ENCODE data around the gene KCNIP2. TPM values are rescaled to one million over a fixed set of nuclear protein-coding genes. Genes with fewer than 3 reads are reported as not detected.

KCNIP2 gene
- total and polyA plus RNA-seq, 2 of the 13 experiments (the other 11 are each of a cell fraction or from before 2014, with no cell fraction given) = 0.42 to 0.70 TPM

DNA sequence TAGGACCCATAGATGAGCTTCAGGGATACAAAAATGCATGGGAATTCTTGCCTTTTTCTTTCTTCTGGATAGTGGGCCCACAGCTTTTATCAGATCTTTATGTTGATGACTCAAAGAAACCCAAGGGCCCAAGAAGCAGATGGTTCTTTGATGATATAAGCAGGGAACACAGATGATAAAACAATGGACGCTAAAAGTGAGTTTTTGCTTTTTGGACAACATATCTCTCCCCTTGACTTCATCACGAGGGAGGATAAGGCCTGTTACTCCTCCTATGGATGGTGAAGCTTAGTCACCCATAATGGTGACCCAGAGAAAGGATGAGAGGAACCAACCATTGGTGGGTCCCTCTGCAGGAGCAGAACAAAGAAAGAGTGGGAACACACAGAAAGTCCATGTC is 18.9 kb downstream of the KCNIP2 start:
- 97% methylated on average over 2 of the region's 2 CpGs for WGBS (ENCODE audit: low lambda C conversion rate)
- no peak overlapping the region for H3K4me2 ChIP-seq (ENCODE audit: low read depth, low read length)
- no peak overlapping the region for H3K9ac ChIP-seq (ENCODE audit: insufficient read depth, low read depth, low read length)
- peaks cover 0 to 4% of the 10 kb centered on the region in 2 experiments; a peak in 1 of 5 replicates for H3K36me3 ChIP-seq (replicated peaks in 1 of 2; ENCODE audit: control insufficient read depth in 1 of 2, insufficient read depth in 2 of 2, low read length in 2 of 2)
- H3K9me3 ChIP-seq (ENCODE audit: low read length) = no peaks in the 10 kb centered on the region
- in situ Hi-C loops (cut with HindIII; ENCODE audit: extremely low pct_ligation_motif_present, low pct_unique_long_range_greater_than_20kb) = no loop called here
- H3K79me2 ChIP-seq (ENCODE audit: insufficient read depth, low read length) = peaks cover 5% of the 10 kb centered on the region
- H3K27ac ChIP-seq (ENCODE audit: extremely low read length, insufficient read depth, low read length) = no peak overlapping the region
- peaks cover 15% of the 10 kb centered on the region for H3K4me1 ChIP-seq (ENCODE audit: insufficient read depth, low read length)
- BruUV-seq (replicated peaks) = no TSS peak
- ATAC-seq (no peak), FAIRE-seq (no peak), DNase-seq (ENCODE audit: low spot score) (no peak)
- H4K20me1 ChIP-seq (ENCODE audit: insufficient read depth, low read length) = no peaks in the 10 kb centered on the region
- intact Hi-C loops (cut with micrococcal nuclease; ENCODE audit: unreplicated experiment) = no loop called here
- no peak overlapping the region for H3K4me3 ChIP-seq (replicated peaks in 1 of 3; ENCODE audit: insufficient read depth in 1 of 3, low read depth in 2 of 3, low read length in 3 of 3)
- CTCF ChIA-PET (ENCODE audit: low intra/inter-chr PET ratio, low total read pairs) = no interaction called here
- no peak overlapping the region for H2AFZ ChIP-seq (ENCODE audit: low read length)
- TF ChIP-seq MTF1 (CRISPR knock-in tag; IDR thresholded peaks at IDR 0.05) (no peak), FOXC1 (CRISPR knock-in tag; IDR thresholded peaks at IDR 0.05; ENCODE audit: borderline replicate concordance) (no peak), ELF1 (CRISPR knock-in tag; IDR thresholded peaks at IDR 0.05) (no peak)
- TF ChIP-seq, protein P1, sequence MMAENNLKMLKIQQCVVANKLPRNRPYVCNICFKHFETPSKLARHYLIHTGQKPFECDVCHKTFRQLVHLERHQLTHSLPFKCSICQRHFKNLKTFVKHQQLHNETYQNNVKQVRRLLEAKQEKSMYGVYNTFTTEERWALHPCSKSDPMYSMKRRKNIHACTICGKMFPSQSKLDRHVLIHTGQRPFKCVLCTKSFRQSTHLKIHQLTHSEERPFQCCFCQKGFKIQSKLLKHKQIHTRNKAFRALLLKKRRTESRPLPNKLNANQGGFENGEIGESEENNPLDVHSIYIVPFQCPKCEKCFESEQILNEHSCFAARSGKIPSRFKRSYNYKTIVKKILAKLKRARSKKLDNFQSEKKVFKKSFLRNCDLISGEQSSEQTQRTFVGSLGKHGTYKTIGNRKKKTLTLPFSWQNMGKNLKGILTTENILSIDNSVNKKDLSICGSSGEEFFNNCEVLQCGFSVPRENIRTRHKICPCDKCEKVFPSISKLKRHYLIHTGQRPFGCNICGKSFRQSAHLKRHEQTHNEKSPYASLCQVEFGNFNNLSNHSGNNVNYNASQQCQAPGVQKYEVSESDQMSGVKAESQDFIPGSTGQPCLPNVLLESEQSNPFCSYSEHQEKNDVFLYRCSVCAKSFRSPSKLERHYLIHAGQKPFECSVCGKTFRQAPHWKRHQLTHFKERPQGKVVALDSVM (CRISPR knock-in tag; IDR thresholded peaks at IDR 0.05) = no peak
- no peaks in the 10 kb centered on the region for H3K27me3 ChIP-seq (ENCODE audit: control insufficient read depth in 1 of 2, insufficient read depth in 2 of 2, low read length in 2 of 2)
- POLR2A ChIA-PET = no interaction called here

- POLR2A ChIA-PET = interaction anchor here (0.6 to 2.3 kb wide), 12 partner anchors 18 to 756 kb away, joined by 3 to 17 read pairs (median 3); partner anchors contain the start of gene NPM3
- H3K79me2 ChIP-seq (ENCODE audit: insufficient read depth, low read length) = peaks cover 52% of the 10 kb centered on the region
- intact Hi-C loops (cut with micrococcal nuclease; ENCODE audit: unreplicated experiment) (loop anchor here (2.0 to 10.0 kb wide), 2 partner anchors 18 to 686 kb away; partner anchors contain the start of genes ACTR1A and SUFU), in situ Hi-C loops (cut with HindIII; ENCODE audit: extremely low pct_ligation_motif_present, low pct_unique_long_range_greater_than_20kb) (no loop called here)
- DNase-seq (ENCODE audit: low spot score) = peak; percentile 76
- H3K4me3 ChIP-seq (replicated peaks in 1 of 3; ENCODE audit: insufficient read depth in 1 of 3, low read depth in 2 of 3, low read length in 3 of 3) = peak overlapping the region; percentile 63 to 76 (median 70)
- no peaks in the 10 kb centered on the region for H3K9me3 ChIP-seq (ENCODE audit: low read length)
- H3K27ac ChIP-seq (ENCODE audit: extremely low read length, insufficient read depth, low read length) = peak overlapping the region; percentile 91
- WGBS (ENCODE audit: low lambda C conversion rate) = 2% methylated on average over 14 of the region's 14 CpGs
- FAIRE-seq = no peak
- peaks cover 35% of the 10 kb centered on the region for H3K4me1 ChIP-seq (ENCODE audit: insufficient read depth, low read length)
- CTCF ChIA-PET (ENCODE audit: low intra/inter-chr PET ratio, low total read pairs) = no interaction called here
- H3K36me3 ChIP-seq (replicated peaks in 1 of 2; ENCODE audit: control insufficient read depth in 1 of 2, insufficient read depth in 2 of 2, low read length in 2 of 2) = no peaks in the 10 kb centered on the region; a peak in 1 of 5 replicates
- peak overlapping the region; percentile 75 for H3K9ac ChIP-seq (ENCODE audit: insufficient read depth, low read depth, low read length)
- no peaks in the 10 kb centered on the region; a peak in 1 of 5 replicates for H3K27me3 ChIP-seq (ENCODE audit: control insufficient read depth in 1 of 2, insufficient read depth in 2 of 2, low read length in 2 of 2)
- H2AFZ ChIP-seq (ENCODE audit: low read length) = peak overlapping the region; percentile 83
- ATAC-seq = peak; percentile 75
- H3K4me2 ChIP-seq (ENCODE audit: low read depth, low read length) = peak overlapping the region; percentile 78
- TSS peak; percentile 91 for BruUV-seq (replicated peaks)
- H4K20me1 ChIP-seq (ENCODE audit: insufficient read depth, low read length) = peaks cover 35% of the 10 kb centered on the region
- TF ChIP-seq ZNF337 (CRISPR knock-in tag; IDR thresholded peaks at IDR 0.05; ENCODE audit: borderline replicate concordance, low read depth) = 0 out of 2 replicates have a peak, but pooled peaks have one; percentile 26
- TF ChIP-seq ZNF652 (CRISPR knock-in tag; IDR thresholded peaks at IDR 0.05; ENCODE audit: borderline replicate concordance, low read depth) = no peak
- 0 out of 2 replicates have a peak, but pooled peaks have one; percentile 20 for TF ChIP-seq ZNF747 (CRISPR knock-in tag; IDR thresholded peaks at IDR 0.05; ENCODE audit: borderline replicate concordance)
- 0 out of 2 replicates have a peak, but pooled peaks have one; percentile 42 for TF ChIP-seq ZSCAN21 (CRISPR knock-in tag; IDR thresholded peaks at IDR 0.05; ENCODE audit: borderline replicate concordance)
- no peak for TF ChIP-seq ZNF44 (CRISPR knock-in tag; IDR thresholded peaks at IDR 0.05)
- TF ChIP-seq, protein P2, sequence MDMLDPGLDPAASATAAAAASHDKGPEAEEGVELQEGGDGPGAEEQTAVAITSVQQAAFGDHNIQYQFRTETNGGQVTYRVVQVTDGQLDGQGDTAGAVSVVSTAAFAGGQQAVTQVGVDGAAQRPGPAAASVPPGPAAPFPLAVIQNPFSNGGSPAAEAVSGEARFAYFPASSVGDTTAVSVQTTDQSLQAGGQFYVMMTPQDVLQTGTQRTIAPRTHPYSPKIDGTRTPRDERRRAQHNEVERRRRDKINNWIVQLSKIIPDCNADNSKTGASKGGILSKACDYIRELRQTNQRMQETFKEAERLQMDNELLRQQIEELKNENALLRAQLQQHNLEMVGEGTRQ (IDR thresholded peaks at IDR 0.05; ENCODE audit: low read depth, low read length) = no peak
- TF ChIP-seq, protein P2 (CRISPR knock-in tag; IDR thresholded peaks at IDR 0.05; ENCODE audit: borderline replicate concordance) = peak; percentile 33; the same call in 1 of the 2 replicates
- TF ChIP-seq ZNF10 (CRISPR knock-in tag; IDR thresholded peaks at IDR 0.05; ENCODE audit: borderline replicate concordance, low read depth) = no peak
- TF ChIP-seq SRSF4 (IDR thresholded peaks at IDR 0.05; ENCODE audit: low read depth, low read length, poor library complexity, severe bottlenecking) = no peak
Measured at GRCh38 chr10:101818872-101819633, 24.5 kb downstream of the KCNIP2 start.
